WI38 (cell line): ENCODE measurements around the gene KL.

Source experiments
- H3K4me3 ChIP-seq: 2 replicates; pipeline ENCODE4 v1.5.1; 2011; ENCODE audit warnings: low read depth, mild to moderate bottlenecking, control low read depth, low read length
- CTCF ChIP-seq: IDR thresholded peaks from 2 replicates; pipeline ENCODE4 v1.5.1; 2012; ENCODE audit warnings: low read depth, mild to moderate bottlenecking, control low read depth, low read length

The KL gene

GRCh38 chr13:33081666-33082065 is 65.4 kb downstream of the KL start:
- TF ChIP-seq CTCF, result no peak
- H3K4me3 ChIP-seq, result no peak overlapping the region

- no peak overlapping the region for H3K4me3 ChIP-seq
- no peak for TF ChIP-seq CTCF
Measured at GRCh38 chr13:33083054-33083453, 66.8 kb downstream of the KL start.

- no peak for TF ChIP-seq CTCF
- H3K4me3 ChIP-seq, result no peak overlapping the region
Measured at GRCh38 chr13:33087091-33087490, 70.9 kb downstream of the KL start.

GRCh38 chr13:33087790-33088189 is 71.6 kb downstream of the KL start:
- no peak for TF ChIP-seq CTCF

GRCh38 chr13:33089311-33089710 is 73.1 kb downstream of the KL start:
- no peak overlapping the region for H3K4me3 ChIP-seq
- TF ChIP-seq CTCF, result no peak

More at GRCh38 chr13:33087790-33088189, 71.6 kb downstream of the KL start:
- no peak overlapping the region for H3K4me3 ChIP-seq

GRCh38 chr13:33090755-33091414 is 74.7 kb downstream of the KL start:
- H3K4me3 ChIP-seq, result no peak overlapping the region
- TF ChIP-seq CTCF, result no peak

GRCh38 chr13:33091415-33091774 is 75.2 kb downstream of the KL start:
- no peak for TF ChIP-seq CTCF

More at GRCh38 chr13:33091415-33091774, 75.2 kb downstream of the KL start:
- no peak overlapping the region for H3K4me3 ChIP-seq
